GM19025 (cell line): ENCODE results near the gene C21orf58.

Experiments
- ATAC-seq: cut with Tn5 transposase; IDR thresholded peaks from one replicate; pipeline ENCODE4 v1.9.1; 2021; ENCODE audit warnings: mild to moderate bottlenecking, low read depth, moderate library complexity; ENCODE audit not compliant: unreplicated experiment

C21orf58 gene

DNA sequence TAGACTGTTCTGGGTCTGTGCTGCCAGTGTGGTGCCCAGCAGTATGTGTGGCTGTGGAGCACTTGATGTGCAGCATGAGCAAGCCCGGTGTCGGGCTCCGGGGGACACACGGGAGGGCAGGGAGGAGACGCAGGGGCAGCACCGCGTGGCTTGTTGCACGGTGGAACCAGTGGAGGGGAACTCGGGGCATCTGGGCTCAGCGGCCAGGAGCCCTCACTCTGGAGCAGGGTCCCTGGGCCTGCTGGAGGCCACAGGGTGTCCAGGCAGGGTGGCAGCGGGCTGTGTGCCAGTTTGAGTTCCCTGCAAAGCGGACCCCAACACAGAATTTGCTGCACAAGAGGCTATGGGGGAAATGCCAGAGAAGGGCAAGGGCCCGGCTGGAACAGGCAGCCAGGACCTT is 30.8 kb upstream of the C21orf58 start:
- ATAC-seq, result no peak

DNA sequence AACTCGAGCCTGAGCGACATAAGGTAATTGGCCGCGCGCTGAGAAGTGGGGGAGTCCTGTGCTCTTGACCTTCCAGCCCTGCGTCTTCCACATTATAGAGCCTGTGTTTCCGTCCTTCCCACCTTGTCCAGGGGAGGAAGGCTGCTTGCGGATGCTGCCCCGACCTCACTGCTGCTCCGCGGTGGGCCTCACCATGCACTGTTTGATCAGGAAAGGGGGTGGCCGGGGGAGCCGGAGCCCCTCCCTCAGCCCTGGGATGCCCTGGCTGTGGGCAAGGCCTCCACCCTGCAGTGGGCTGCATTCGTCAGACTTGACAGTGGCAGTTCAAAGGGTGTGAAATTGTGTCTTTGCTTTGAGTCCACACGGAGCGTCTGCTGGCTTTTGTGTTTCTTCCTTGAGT is 30.4 kb upstream of the C21orf58 start:
- no peak for ATAC-seq

DNA sequence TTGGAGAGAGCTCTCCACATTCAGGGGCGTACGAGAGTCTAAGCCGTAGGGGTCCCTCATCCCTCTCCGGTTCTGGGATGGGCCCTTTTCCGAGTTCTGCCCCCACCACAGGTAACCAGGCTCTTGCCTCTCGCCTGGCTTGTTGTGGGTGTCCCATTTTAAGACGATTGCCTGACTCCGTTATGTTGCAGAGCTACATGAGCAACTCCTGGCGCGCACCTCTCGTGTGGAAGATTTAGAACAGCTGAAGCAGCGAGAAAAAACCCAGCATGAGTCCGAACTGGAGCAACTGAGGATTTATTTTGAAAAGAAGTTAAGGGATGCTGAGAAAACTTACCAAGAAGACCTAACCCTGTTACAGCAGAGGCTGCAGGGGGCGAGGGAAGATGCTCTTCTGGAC is 29.2 kb upstream of the C21orf58 start:
- ATAC-seq, result no peak

DNA sequence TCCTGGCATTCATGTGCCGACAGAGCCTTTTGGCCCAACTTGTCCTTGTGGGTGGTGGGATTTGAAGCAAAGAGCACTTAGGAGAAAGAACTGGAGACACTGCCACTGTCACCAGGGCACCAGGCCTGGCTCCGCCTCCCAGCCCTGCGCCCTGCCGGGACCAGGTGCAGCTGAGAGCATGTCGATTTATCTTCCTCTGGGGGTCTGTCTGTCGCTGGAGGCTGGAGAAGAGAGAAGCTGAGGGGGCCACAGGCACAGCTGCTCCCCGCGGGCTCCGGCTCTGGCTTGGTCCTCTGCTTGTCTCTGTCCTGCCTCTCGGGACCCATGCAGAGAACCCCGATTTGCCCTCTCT is 28.5 kb upstream of the C21orf58 start:
- ATAC-seq, result no peak

DNA sequence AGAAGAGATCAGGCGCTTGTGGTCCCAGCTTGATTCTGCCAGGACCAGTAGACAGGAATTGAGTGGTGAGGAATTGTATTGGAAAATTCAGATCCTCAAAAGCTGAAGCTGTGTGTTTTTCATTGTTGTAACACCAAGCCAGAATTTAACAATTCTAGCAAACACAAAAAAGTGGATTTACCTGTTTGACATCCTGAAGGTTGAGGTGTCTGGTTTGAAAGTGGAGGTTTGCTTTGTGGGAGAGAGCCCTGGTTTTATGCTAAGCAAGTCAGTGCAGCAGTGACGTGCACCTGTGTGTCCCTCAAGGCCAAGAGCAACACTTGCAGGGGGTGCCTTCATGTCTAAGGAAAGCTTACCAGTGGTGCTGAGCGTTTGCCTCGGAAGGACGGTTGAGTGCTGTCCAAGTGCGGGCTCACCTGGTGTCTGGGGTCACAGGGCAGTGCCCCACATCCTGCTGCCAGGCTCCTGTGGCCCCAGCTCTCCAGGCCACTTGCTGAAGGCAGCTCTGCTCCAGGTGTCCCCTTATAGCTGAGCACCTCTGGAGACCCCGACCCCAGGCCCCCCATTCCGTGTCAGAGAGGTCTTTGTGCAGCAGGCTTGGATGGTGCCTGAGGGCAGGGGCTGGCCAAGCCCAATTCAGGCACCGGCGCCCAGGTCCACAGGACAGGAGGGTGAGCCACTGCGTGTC is 27.9 kb upstream of the C21orf58 start:
- ATAC-seq, result no peak

DNA sequence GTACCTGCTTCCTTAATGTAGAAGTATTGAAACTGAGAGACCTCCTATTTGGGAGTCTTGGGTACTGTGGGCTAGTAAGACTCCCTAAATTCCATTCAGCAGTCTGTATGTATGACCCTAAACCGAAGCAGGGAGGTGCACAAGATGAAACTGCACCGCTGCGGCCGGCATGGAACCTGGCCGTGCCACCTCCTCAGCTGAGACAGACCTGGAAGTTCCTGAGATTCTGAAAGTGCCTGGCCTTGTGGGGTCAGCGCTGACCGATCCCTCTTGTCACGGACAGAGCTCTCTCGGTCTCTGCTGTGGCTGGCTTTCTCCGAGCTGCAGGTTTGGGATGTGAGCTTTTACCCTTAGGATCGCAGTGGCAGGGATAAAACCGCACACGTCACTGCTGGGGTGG is 27.3 kb upstream of the C21orf58 start:
- ATAC-seq, result no peak

DNA sequence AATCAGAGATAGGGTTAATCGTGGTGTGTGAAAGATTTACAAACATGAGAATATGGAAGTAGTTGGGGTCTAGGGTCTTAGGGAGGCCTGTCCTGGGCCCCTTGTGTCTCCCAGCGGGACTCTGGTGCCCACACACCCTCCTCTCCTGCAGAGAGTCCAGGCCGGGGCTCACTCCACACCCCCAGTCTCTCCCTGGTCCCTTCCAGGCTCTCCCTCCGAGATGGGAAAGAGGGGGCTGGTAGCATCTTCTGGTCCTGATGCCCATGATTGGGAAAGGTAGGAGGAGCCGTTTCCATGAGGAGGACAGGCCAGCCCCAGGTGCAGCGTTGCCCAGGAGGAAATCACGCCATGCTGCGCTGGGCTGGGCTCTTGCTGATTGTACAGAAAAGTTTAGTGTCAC is 26.9 kb upstream of the C21orf58 start:
- no peak for ATAC-seq

DNA sequence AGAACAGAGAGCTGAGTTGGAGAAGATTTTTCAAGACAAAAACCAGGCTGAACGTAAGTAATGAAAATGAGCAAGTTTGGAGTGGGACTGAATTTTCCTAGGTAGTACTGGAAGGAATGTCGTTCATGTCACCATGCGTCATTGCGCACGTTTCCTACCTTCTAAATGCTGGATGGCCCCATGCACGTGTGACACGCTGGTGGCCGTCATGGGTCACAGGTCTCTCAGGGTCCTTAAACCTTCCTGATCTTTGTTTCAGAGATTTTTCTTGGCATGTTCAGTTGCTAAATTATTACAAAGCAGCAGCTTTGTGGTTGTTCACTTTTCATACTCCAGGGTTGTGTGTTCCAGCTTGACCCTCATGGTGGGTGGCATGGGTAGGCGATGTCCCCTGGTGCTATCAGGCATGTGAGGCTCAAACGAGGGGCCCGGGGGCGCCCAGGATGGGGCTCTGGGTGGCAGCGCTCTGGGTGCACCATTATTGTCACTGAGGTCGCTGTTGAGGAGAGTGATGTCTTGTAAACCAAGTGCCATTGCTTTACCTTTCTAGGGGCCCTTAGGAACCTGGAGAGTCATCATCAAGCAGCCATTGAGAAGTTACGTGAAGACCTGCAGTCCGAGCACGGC is 25.6 kb upstream of the C21orf58 start:
- no peak for ATAC-seq

DNA sequence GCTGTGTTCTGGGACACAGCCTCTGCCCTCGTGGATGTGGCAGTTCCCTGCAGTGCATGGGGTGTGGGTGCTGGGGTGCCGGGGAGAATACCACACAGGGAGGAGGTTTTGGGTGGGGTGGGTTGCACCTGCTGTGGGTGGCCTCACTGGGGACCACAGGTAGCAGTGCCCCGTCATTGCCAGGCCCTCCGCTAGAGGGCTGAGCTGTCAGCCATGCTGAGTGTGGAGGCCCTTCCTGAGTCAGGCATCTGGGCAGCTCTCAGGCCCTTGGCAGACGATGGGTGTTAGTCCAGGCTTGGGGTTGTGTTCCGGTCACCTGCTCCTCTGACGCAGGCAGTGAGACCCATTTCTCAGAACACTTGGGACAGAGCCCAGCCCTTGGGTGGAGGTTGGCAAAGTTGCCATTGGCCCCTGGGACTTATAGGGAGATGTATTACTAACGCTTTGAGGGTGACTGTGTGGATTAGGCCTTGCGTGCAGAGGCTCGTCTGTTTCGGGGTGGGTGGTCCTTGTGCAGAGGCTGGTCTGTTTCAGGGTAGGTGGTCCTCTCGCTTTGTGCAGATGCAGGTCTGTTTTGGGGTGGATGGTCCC is 24.2 kb upstream of the C21orf58 start:
- ATAC-seq, result no peak

DNA sequence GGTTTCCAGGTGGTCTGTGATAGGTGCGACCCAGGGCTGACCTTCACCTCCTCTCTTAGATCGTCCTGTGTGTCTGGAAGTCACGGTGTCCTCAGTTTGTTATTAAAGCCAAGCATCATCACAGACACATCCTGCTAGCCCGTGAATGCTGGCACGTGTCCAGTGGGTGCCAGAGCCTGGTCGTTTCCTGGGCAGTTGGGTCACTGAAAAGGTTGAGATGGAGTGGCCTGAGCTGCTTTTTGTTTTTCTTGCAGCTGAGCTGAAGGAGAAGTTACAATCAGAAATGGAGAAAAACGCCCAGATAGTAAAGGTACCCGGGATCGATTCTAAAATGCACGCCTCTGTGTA is 23.5 kb upstream of the C21orf58 start:
- no peak for ATAC-seq

DNA sequence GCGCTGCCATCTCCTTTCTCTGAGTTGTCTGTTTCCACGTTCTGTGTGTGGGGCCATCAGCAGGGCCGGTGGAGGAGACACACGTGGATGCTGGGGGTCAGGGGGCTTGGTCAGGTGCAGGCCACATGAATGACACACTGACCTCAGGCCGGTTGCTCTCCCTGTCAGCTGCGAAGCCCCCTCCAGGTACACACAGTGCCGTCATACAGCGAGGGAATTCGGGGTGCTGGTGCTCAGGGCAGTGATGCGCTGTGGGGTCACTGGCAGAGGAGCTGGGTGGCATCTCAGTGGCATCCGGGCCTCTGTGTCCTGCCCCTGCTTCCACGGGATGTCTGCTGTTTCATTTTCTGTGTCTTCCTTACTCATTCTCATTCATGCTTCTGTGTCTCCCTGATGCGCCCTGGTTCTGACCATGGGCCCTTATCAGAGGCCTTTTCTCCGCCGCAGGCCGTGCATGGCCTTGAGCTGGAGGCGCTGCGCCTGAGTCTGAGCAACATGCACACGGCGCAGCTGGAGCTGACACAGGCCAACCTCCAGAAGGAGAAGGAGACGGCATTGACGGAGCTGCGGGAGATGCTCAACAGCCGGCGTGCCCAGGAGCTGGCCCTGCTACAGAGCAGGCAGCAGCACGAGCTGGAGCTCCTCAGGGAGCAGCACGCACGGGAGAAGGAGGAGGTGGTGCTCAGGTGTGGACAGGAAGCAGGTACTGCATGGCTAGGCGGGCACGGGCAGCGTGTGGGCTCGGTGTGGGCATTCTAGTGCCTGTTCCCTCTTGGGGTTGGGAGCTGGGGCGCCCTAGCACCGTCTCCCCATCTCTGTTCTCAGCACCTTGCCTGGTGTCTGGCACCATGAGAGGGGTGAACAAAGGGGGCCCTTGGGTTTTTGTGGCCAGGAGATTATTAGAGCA is 22.9 kb upstream of the C21orf58 start:
- no peak for ATAC-seq

DNA sequence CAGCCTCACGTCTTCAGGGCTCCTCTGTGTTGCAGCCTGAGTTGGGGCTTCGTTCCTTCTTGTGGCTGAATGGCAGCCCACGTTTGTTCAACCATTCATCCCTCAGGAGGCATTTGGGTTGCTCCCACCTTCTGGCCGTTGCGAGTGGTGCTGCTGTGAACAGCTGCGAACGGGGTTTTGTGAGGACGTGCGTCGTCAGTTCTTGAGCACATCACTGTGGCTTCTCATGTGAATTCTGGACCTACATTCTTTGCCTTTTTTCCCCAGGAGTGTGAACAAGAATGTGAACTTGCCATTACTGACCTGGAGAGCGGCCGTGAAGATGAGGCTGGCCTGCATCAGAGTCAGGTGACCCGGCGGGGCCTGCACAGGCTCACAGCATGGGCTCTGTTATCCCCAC is 22.2 kb upstream of the C21orf58 start:
- no peak for ATAC-seq

DNA sequence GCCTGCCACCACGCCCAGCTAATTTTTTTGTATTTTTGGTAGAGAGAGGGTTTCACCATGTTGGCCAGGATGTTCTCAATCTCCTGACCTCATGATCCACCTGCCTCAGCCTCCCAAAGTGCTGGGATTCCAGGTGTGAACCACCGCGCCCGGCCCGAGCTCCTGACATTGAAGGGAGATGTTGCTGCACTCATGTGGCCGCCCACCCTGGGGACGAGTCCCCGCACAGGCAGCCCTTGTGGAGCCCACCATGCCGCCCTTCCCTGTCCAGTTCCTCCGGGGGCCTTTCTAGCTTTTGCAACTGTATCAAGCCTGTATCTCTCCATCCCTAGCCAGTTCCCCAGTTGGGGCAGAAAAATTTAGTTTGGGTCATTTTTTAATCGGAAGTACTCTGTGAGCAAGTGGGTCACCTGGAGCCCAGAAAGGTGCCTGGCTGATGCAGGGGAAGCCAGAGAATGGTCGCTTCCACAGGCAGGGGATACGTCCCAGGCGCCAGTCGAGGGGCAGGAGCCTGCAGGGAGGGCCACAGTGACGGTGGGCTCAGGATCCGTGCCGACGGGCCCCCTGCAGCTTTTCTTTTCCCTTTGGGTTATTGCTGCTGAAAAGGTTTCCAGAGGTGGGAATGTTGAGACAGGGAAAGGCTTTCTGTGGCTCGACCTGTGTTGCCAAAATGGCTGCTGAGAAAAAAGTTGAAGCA is 20.7 kb upstream of the C21orf58 start:
- ATAC-seq, result no peak

DNA sequence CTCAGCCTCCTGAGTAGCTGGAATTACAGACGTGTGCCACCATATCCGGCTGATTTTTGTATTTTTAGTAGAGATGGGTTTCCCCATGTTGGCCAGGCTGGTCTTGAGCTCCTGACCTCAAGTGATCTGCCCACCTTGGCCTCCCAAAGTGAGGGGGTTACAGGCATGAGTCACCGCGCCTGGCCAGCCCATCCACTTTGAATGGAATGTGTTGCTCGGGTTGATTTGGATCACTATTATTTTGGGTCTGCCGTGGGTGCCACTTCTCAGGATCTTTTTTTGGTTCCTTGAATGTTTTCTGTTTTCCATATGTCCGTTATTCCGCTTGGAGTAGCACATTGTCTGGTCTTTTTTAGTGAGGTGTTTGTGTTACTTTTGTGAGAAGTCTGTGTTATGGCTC is 17.3 kb upstream of the C21orf58 start:
- no peak for ATAC-seq

DNA sequence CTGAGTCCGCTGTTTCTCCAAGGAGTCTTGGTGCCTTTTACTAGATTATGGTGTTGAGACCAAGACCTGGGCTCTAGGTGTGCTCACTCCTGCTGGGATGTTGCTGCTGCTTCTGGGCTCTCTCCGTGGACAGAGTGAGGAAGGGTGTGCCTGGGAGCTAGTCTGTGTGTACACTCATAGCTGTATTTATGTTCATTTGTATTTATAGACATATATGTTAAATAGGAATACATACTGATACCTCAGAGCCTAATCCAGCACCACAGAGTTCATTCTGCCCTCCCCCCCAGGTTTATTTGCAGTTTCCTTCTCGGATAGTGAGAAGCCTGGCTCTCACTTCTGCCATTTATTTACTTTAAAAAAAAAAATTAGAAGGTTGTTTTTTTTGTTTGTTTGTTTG is 12.9 kb upstream of the C21orf58 start:
- no peak for ATAC-seq

DNA sequence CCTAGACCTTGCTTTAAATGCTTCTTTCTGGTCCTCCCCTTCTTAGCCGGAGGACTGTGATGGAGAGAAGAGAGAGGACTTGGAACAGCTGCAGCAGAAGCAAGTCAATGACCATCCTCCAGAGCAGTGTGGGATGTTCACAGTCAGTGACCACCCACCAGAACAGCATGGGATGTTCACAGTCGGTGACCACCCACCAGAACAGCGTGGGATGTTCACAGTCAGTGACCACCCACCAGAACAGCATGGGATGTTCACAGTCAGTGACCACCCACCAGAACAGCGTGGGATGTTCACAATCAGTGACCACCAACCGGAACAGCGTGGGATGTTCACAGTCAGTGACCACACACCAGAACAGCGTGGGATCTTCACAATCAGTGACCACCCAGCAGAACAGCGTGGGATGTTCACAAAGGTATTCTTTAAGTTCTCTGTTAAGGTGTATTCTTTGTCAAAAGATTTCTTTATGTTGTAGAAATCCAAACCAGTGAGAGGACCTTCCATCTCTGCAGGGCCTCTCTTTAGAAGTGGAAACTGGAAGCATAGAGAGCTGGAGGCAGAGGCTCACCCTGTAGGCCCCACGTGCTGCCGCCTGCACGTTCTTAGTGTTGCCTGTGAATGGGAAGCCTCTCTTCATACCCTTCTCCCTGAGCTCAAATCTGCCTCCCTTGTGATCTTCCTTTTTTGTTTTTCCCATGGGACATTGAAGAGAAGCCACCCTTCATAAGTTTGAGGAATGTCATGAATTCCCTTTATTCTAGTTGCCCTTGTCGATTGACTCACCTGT is 10.9 kb upstream of the C21orf58 start:
- ATAC-seq, result no peak

DNA sequence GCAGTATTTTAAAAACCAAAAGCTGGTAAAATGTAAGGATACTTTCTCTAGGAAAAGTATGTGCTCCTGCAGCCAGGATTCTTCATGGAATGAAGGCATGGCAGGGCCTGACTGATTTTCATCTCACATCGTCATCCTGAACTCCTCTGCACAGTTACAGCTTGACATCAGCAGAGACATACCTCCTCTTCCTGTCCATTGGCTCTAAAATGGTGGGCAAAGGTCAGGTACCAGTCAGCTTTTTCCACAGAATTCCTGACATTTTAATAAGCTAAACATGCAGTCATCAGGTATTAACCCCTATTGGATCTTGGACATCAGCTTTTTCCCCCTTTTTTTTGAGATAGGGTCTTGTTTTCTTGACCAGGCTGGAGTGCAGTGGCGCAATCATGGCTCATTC is 6.1 kb upstream of the C21orf58 start:
- ATAC-seq, result no peak

DNA sequence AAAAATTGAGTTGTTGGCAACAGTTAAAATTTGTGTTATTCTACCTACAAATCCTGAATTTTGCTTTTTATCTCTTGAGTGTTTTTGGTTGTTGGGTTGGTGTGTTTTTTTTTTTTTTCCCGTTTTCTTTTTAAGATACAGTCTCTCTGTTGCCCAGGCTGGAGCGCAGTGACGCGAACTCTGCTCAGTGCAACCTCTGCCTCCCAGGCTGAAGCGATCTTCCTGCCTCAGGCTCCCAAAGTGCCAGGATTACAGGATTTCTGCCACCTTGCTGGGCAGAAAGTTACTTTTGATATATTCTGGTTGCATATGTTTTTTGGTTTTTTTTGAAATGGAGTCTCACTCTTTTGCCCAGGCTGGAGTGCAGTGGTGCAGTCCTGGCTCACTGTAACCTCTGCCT is 4.5 kb upstream of the C21orf58 start:
- ATAC-seq, result no peak

DNA sequence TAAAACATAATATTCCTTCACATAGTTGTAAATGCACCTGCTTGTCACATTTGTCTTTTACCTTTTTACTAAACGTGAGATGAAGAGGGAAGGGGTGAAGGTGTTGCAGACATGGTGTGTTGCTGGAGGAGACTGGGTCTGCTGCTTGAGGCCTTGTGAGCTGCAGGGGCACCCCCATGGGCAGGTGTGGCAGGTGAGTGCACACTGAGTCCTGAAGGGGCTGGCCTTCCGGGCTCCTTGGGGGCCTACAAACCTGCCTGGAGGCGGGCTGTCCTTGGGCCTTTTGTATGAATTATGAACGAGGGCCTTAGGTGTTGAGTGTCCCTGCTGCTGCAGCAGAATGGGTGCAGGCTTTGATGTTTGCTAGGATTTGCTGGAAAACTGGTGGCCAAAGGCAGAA is 4.0 kb upstream of the C21orf58 start:
- no peak for ATAC-seq

DNA sequence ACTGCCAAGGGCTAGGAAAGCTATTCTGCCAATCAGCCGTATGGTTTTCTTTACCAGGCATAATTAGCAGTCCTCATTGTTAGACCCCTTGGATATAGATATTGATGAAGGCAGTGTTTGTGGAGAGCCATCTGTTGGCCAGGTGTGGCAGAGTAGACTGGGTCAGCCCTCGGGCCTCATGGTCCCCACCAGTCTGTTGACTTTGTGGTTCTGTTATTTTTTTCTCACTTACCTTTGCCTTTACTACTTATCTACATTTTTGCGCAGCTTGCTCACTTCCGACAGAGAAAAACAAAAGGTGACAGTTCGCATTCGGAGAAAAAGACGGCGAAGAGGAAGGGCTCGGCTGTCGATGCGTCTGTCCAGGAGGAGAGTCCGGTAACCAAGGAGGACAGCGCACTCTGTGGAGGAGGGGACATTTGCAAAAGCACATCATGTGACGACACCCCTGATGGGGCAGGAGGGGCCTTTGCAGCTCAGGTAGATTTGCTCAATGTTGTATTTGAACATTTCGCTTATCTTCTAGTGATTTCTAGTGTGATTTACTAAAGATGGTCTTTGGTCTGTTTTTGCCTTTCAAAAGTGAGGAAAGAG is 2.5 kb upstream of the C21orf58 start:
- ATAC-seq, result no peak
